Vagina (tissue), 2 donors: ENCODE results near the gene LAMA1. TPM values are rescaled to one million over a fixed set of nuclear protein-coding genes. Genes with fewer than 3 reads are reported as not detected.

Experiments used
- DNase-seq, 2 donors: peaks; one replicate each; pipeline ENCODE4 v3.0.0-alpha.2; 2017; ENCODE audit errors: extremely low spot score in 2 of 2
- H3K27ac ChIP-seq: fragments of 200-600 bp; sonication (generic); one replicate; pipeline ENCODE4 v1.5.1; 2019
- H3K27me3 ChIP-seq: fragments of 200-600 bp; sonication (generic); one replicate; pipeline ENCODE4 v1.5.1; 2019
- H3K36me3 ChIP-seq, 2 donors: fragments of 200-600 bp; sonication (generic); one replicate each; pipeline ENCODE4 v1.5.1; 2017 to 2019
- H3K4me1 ChIP-seq: fragments of 200-600 bp; sonication (generic); one replicate; pipeline ENCODE4 v1.5.1; 2019
- H3K4me3 ChIP-seq, 2 donors: fragments of 200-600 bp; sonication (generic); 1 replicate in 1 of 2; 2 replicates in 1 of 2; pipeline ENCODE4 v1.5.1; 2016 to 2019
- H3K9me3 ChIP-seq: fragments of 200-600 bp; sonication (generic); one replicate; pipeline ENCODE4 v1.5.1; 2019
- CTCF ChIP-seq, 3 experiments: fragments of 450-650 bp in 2 of 3; fragments of 200-600 bp in 1 of 3; sonication (generic) in 1 of 3; IDR thresholded peaks; one replicate each; pipeline ENCODE4 v1.5.1; 2017 to 2019; ENCODE audit warnings: antibody characterized with exemption in 3 of 3, mild to moderate bottlenecking in 2 of 3, moderate library complexity in 2 of 3
- POLR2A ChIP-seq, 2 donors: fragments of 450-650 bp; IDR thresholded peaks; one replicate each; pipeline ENCODE4 v1.6.1; 2017; ENCODE audit warnings: antibody characterized with exemption in 2 of 2, mild to moderate bottlenecking in 2 of 2, moderate library complexity in 2 of 2
- POLR2AphosphoS5 ChIP-seq, 2 donors: sonication (generic); formaldehyde crosslinking; IDR thresholded peaks; one replicate each; pipeline ENCODE4 v1.9.0; 2017; ENCODE audit warnings: antibody characterized with exemption in 2 of 2, mild to moderate bottlenecking in 2 of 2, low read depth in 1 of 2; ENCODE audit not compliant: insufficient read depth in 1 of 2
- intact Hi-C: fragments of 100-400 bp; cut with DNase I; formaldehyde crosslinking; loops from one replicate; pipeline ENCODE4 v1.15.1; 2023
- total RNA-seq: library from RNA; depleted of rRNA; stranded (reverse); fragments of >200 nt; gene quantifications from one replicate; pipeline ENCODE4 v1.2.3, GENCODE V29; 2016

The LAMA1 gene
- total RNA-seq, 1 donor from 2014 or later = 1.5 TPM

GRCh38 chr18:7068871-7069590 is 48.6 kb downstream of the LAMA1 start:
- Histone ChIP-seq H3K4me3 (no peak overlapping the region), H3K4me1 (no peaks in the 10 kb centered on the region), H3K9me3 (no peaks in the 10 kb centered on the region), H3K27ac (no peak overlapping the region), H3K27me3 (no peaks in the 10 kb centered on the region), H3K36me3 (no peaks in the 10 kb centered on the region)
- DNase-seq = no peak
- intact Hi-C loops = no loop called here
- TF ChIP-seq POLR2AphosphoS5 (IDR thresholded peaks at IDR 0.05; ENCODE audit: insufficient read depth in 1 of 2, low read depth in 1 of 2) = no peak
- no peak for TF ChIP-seq CTCF (IDR thresholded peaks at IDR 0.05)
- no peak for TF ChIP-seq POLR2A (IDR thresholded peaks at IDR 0.05)

- intact Hi-C loops = no loop called here
- Histone ChIP-seq H3K27me3 (no peaks in the 10 kb centered on the region), H3K4me3 (no peak overlapping the region), H3K9me3 (no peaks in the 10 kb centered on the region), H3K4me1 (no peaks in the 10 kb centered on the region), H3K36me3 (no peaks in the 10 kb centered on the region), H3K27ac (no peak overlapping the region)
- DNase-seq = no peak
- TF ChIP-seq POLR2A (IDR thresholded peaks at IDR 0.05) (no peak), CTCF (IDR thresholded peaks at IDR 0.05) (no peak)
These were observed 50.5 kb downstream of the LAMA1 start for GRCh38 chr18:7066965-7067555.

GRCh38 chr18:7065736-7066135 is 51.9 kb downstream of the LAMA1 start:
- Histone ChIP-seq H3K9me3 (no peaks in the 10 kb centered on the region), H3K27me3 (no peaks in the 10 kb centered on the region), H3K4me1 (no peaks in the 10 kb centered on the region), H3K27ac (no peak overlapping the region), H3K4me3 (no peak overlapping the region), H3K36me3 (no peaks in the 10 kb centered on the region)
- intact Hi-C loops = no loop called here
- no peak for DNase-seq
- no peak for TF ChIP-seq POLR2A (IDR thresholded peaks at IDR 0.05)
- TF ChIP-seq POLR2AphosphoS5 (IDR thresholded peaks at IDR 0.05; ENCODE audit: insufficient read depth in 1 of 2, low read depth in 1 of 2) = no peak
- no peak for TF ChIP-seq CTCF (IDR thresholded peaks at IDR 0.05)

- intact Hi-C loops = no loop called here
- Histone ChIP-seq H3K36me3 (no peaks in the 10 kb centered on the region), H3K4me1 (no peaks in the 10 kb centered on the region), H3K4me3 (no peak overlapping the region), H3K27me3 (no peaks in the 10 kb centered on the region), H3K27ac (no peak overlapping the region), H3K9me3 (no peaks in the 10 kb centered on the region)
- no peak for DNase-seq
- TF ChIP-seq CTCF (IDR thresholded peaks at IDR 0.05) (no peak), POLR2AphosphoS5 (IDR thresholded peaks at IDR 0.05; ENCODE audit: insufficient read depth in 1 of 2, low read depth in 1 of 2) (no peak), POLR2A (IDR thresholded peaks at IDR 0.05) (no peak)
These were observed 53.3 kb downstream of the LAMA1 start for GRCh38 chr18:7064346-7064745.

- no peaks in the 10 kb centered on the region for H3K4me1 ChIP-seq
- TF ChIP-seq POLR2AphosphoS5 (IDR thresholded peaks at IDR 0.05; ENCODE audit: insufficient read depth in 1 of 2, low read depth in 1 of 2) = no peak
- no peak for TF ChIP-seq CTCF (IDR thresholded peaks at IDR 0.05)
- no peak for TF ChIP-seq POLR2A (IDR thresholded peaks at IDR 0.05)
- intact Hi-C loops = no loop called here
- no peaks in the 10 kb centered on the region for H3K36me3 ChIP-seq
- H3K27me3 ChIP-seq = no peaks in the 10 kb centered on the region
- no peak overlapping the region for H3K4me3 ChIP-seq
- H3K9me3 ChIP-seq = no peaks in the 10 kb centered on the region
- H3K27ac ChIP-seq = no peak overlapping the region
- DNase-seq = no peak
These were observed 54.8 kb downstream of the LAMA1 start for GRCh38 chr18:7062811-7063210.
